ENCODE data around the gene RABGGTA.
A peak's percentile ranks its signal among the peaks of the same experiment; 100 is the strongest.

RABGGTA gene

GRCh38 chr14:24304019-24304387 is 32.6 kb upstream of the RABGGTA start:
- no peak for DNase-seq (ENCODE audit: low read depth in 2 of 2)

GRCh38 chr14:24300326-24300980 is 29.1 kb upstream of the RABGGTA start:
- DNase-seq (ENCODE audit: low read depth in 2 of 2) = no peak

- peak; percentile 41 to 64 for DNase-seq (ENCODE audit: low read depth in 2 of 2)
Measured at GRCh38 chr14:24299255-24300191, 28.1 kb upstream of the RABGGTA start, which contains the start of the genes DHRS1 and NOP9. Gene DHRS1 (minus strand): TSS chr14:24299780. CDS start chr14:24299106, 674 bp downstream. Gene NOP9 (plus strand): TSS chr14:24299850. CDS start chr14:24299955, 105 bp downstream.

- DNase-seq (ENCODE audit: low read depth in 2 of 2) = no peak
Measured at GRCh38 chr14:24298892-24299254, 27.5 kb upstream of the RABGGTA start.

- DNase-seq (ENCODE audit: low read depth in 2 of 2) = no peak
Measured at GRCh38 chr14:24297190-24297964, 26.0 kb upstream of the RABGGTA start.

GRCh38 chr14:24296341-24297157 is 25.2 kb upstream of the RABGGTA start:
- peak; percentile 70 to 78 for DNase-seq (ENCODE audit: low read depth in 2 of 2)

- no peak for DNase-seq (ENCODE audit: low read depth in 2 of 2)
Measured at GRCh38 chr14:24293525-24293924, 22.1 kb upstream of the RABGGTA start.

- DNase-seq (ENCODE audit: low read depth in 2 of 2) = no peak
Measured at GRCh38 chr14:24292118-24292807, 20.9 kb upstream of the RABGGTA start.

GRCh38 chr14:24291446-24292117 is 20.2 kb upstream of the RABGGTA start:
- DNase-seq (ENCODE audit: low read depth in 2 of 2) = no peak

GRCh38 chr14:24290746-24291145 is 19.3 kb upstream of the RABGGTA start:
- no peak for DNase-seq (ENCODE audit: low read depth in 2 of 2)

- no peak for DNase-seq (ENCODE audit: low read depth in 2 of 2)
Measured at GRCh38 chr14:24289649-24290280, 18.4 kb upstream of the RABGGTA start.

- DNase-seq (ENCODE audit: low read depth in 2 of 2) = no peak
Measured at GRCh38 chr14:24286996-24287395, 15.6 kb upstream of the RABGGTA start.

GRCh38 chr14:24285351-24285750 is 14.0 kb upstream of the RABGGTA start:
- no peak for DNase-seq (ENCODE audit: low read depth in 2 of 2)

GRCh38 chr14:24284501-24285035 is 13.2 kb upstream of the RABGGTA start:
- no peak for DNase-seq (ENCODE audit: low read depth in 2 of 2)

- no peak for DNase-seq (ENCODE audit: low read depth in 2 of 2)
Measured at GRCh38 chr14:24283796-24284460, 12.5 kb upstream of the RABGGTA start.

GRCh38 chr14:24282736-24283135 is 11.3 kb upstream of the RABGGTA start:
- no peak for DNase-seq (ENCODE audit: low read depth in 2 of 2)

- DNase-seq (ENCODE audit: low read depth in 2 of 2) = no peak
Measured at GRCh38 chr14:24281636-24282035, 10.2 kb upstream of the RABGGTA start.

- DNase-seq (ENCODE audit: low read depth in 2 of 2) = no peak
Measured at GRCh38 chr14:24280797-24281460, 9.5 kb upstream of the RABGGTA start.

Data from fibroblast of skin of left biceps (primary cell).